H1 (cell line): ENCODE data around the gene XKR7. TPM values are rescaled to one million over a fixed set of nuclear protein-coding genes. Genes with fewer than 3 reads are reported as not detected.

Source experiments
- CBX5 ChIP-seq: fragments of 300-800, 300-1000 bp; sonication (generic); IDR thresholded peaks from 2 replicates; pipeline ENCODE4 v1.7.1; 2016; ENCODE audit warnings: antibody characterized with exemption, low read length, low read depth
- CEBPB ChIP-seq: IDR thresholded peaks from 2 replicates; pipeline ENCODE4 v1.6.1; 2012; ENCODE audit warnings: low read depth, low read length
- CHD7 ChIP-seq: fragments of 300-600 bp; sonication (generic); IDR thresholded peaks from 2 replicates; pipeline ENCODE4 v1.7.1; 2012; ENCODE audit warnings: low read length, moderate library complexity, mild to moderate bottlenecking, inconsistent platforms; ENCODE audit not compliant: insufficient replicate concordance
- EGR1 ChIP-seq: IDR thresholded peaks from 2 replicates; pipeline ENCODE4 v1.6.1; 2011; ENCODE audit warnings: low read depth, low read length, borderline replicate concordance
- JUND ChIP-seq: IDR thresholded peaks from 2 replicates; pipeline ENCODE4 v1.6.1; 2011; ENCODE audit warnings: mild to moderate bottlenecking, improper control_type of control experiment, low read length
- RBBP5 ChIP-seq: IDR thresholded peaks from 2 replicates; pipeline ENCODE4 v1.7.1; 2012; ENCODE audit warnings: low read depth, mild to moderate bottlenecking, inconsistent platforms, low read length, moderate library complexity, borderline replicate concordance
- SIRT6 ChIP-seq: IDR thresholded peaks from one replicate; pipeline ENCODE4 v1.7.1; 2012; ENCODE audit warnings: low read length, inconsistent platforms
- SP4 ChIP-seq: IDR thresholded peaks from 2 replicates; pipeline ENCODE4 v1.6.1; 2012; ENCODE audit warnings: low read length, inconsistent platforms
- TAF1 ChIP-seq: IDR thresholded peaks from 2 replicates; pipeline ENCODE4 v1.6.1; 2011; ENCODE audit warnings: mild to moderate bottlenecking, low read depth, low read length
- TCF12 ChIP-seq: IDR thresholded peaks from 2 replicates; pipeline ENCODE4 v1.6.1; 2011; ENCODE audit warnings: low read depth, mild to moderate bottlenecking, low read length
- USF2 ChIP-seq: IDR thresholded peaks from 2 replicates; pipeline ENCODE4 v1.6.1; 2011; ENCODE audit warnings: low read length, improper control_type of control experiment
- polyA plus RNA-seq, 7 experiments: library from polyadenylated mRNA; depleted of rRNA in 3 of 7; stranded (reverse) in 5 of 7; unstranded in 2 of 7; fragments of >200 nt in 5 of 7; fragments of 200-250 nt in 2 of 7; gene quantifications; 1 replicate in 5 of 7; 2 replicates in 1 of 7; 4 replicates in 1 of 7; pipeline versions ENCODE4 v1.2.1 to v1.2.3, GENCODE V29; 2011 to 2013; ENCODE audit warnings: missing spikeins in 2 of 7, mixed read lengths in 2 of 7
- total RNA-seq: library from RNA; stranded (reverse); fragmentation: NEBNext Ultra II Directional; extraction: Animal tissue kit (Norgen Biotek cat#: 25700); gene quantifications from 2 replicates; pipeline ENCODE4 v1.2.1, GENCODE V29; 2021

XKR7 gene
- total and polyA plus RNA-seq, 2 of the 8 experiments (the other 6 are each of a cell fraction or from before 2014, with no cell fraction given) = 1.8 to 2.4 TPM

GRCh38 chr20:31989030-31989645 lies 21.2 kb downstream of the XKR7 start (continued):
- no peak for TF ChIP-seq CHD7
- TF ChIP-seq USF2 = no peak
- no peak for TF ChIP-seq CEBPB
- TF ChIP-seq SP4 = no peak
- TF ChIP-seq TCF12 = no peak
- no peak for TF ChIP-seq TAF1
- no peak for TF ChIP-seq RBBP5
- TF ChIP-seq JUND = no peak
- TF ChIP-seq CBX5 = no peak
- no peak for TF ChIP-seq SIRT6
- no peak for TF ChIP-seq EGR1
